GM12865 (cell line): ENCODE data around the gene FSTL1.

Source experiments
- DNase-seq: peaks from one replicate; pipeline ENCODE4 v3.0.0; 2010; ENCODE audit warnings: low read depth
- H3K4me3 ChIP-seq: 2 replicates; pipeline ENCODE4 v1.5.1; 2011; ENCODE audit warnings: mild to moderate bottlenecking, low read depth, low read length, control low read depth
- CTCF ChIP-seq: IDR thresholded peaks from 2 replicates; pipeline ENCODE4 v1.5.1; 2011; ENCODE audit warnings: low read length, control low read depth, low read depth, inconsistent platforms; ENCODE audit not compliant: insufficient read depth; ENCODE audit errors: missing control alignments

FSTL1 gene

GRCh38 chr3:120437559-120437958 lies 13.2 kb downstream of the FSTL1 start:
- DNase-seq = no peak
- TF ChIP-seq CTCF = no peak

GRCh38 chr3:120436523-120437050 lies 14.2 kb downstream of the FSTL1 start:
- no peak for TF ChIP-seq CTCF
- H3K4me3 ChIP-seq = no peak overlapping the region
- DNase-seq = no peak

More at GRCh38 chr3:120437559-120437958, 13.2 kb downstream of the FSTL1 start:
- no peak overlapping the region for H3K4me3 ChIP-seq

- TF ChIP-seq CTCF = no peak
- DNase-seq = no peak
Observed at GRCh38 chr3:120435621-120436020, 15.2 kb downstream of the FSTL1 start.

GRCh38 chr3:120433662-120434331 lies 17.0 kb downstream of the FSTL1 start:
- no peak for TF ChIP-seq CTCF
- DNase-seq = no peak
- H3K4me3 ChIP-seq = no peak overlapping the region

More at GRCh38 chr3:120435621-120436020, 15.2 kb downstream of the FSTL1 start:
- no peak overlapping the region for H3K4me3 ChIP-seq

- no peak overlapping the region for H3K4me3 ChIP-seq
- TF ChIP-seq CTCF = no peak
- DNase-seq = no peak
Observed at GRCh38 chr3:120432150-120432860, 18.5 kb downstream of the FSTL1 start.

- H3K4me3 ChIP-seq = no peak overlapping the region
- no peak for TF ChIP-seq CTCF
- DNase-seq = no peak
Observed at GRCh38 chr3:120429921-120430361, 20.9 kb downstream of the FSTL1 start.
